HCT116 (cell line): ENCODE results near the gene CADPS.

Experiments used
- MAX ChIP-seq: IDR thresholded peaks from 2 replicates; pipeline ENCODE4 v1.6.1; 2012
- REST ChIP-seq: IDR thresholded peaks from 2 replicates; pipeline ENCODE4 v1.6.1; 2012; ENCODE audit warnings: low read depth

GRCh38 chr3:62480056-62480455, 395.2 kb downstream of the CADPS start:
- TF ChIP-seq MAX (no peak), REST (no peak)
